ENCODE measurements around the gene ZNF683.

ZNF683 gene

GRCh38 chr1:26384076-26384475 is 11.5 kb upstream of the ZNF683 start:
- DNase-seq = no peak

- DNase-seq = no peak
Measured at GRCh38 chr1:26378879-26379251, 6.3 kb upstream of the ZNF683 start.

- DNase-seq = peak; percentile 99
Measured at GRCh38 chr1:26378088-26378878, 5.7 kb upstream of the ZNF683 start.

GRCh38 chr1:26376050-26376449 is 3.5 kb upstream of the ZNF683 start:
- no peak for DNase-seq

GRCh38 chr1:26375081-26375480 is 2.5 kb upstream of the ZNF683 start:
- peak; percentile 42 for DNase-seq

- peak; percentile 19 for DNase-seq
Measured at GRCh38 chr1:26374361-26374760, 1.8 kb upstream of the ZNF683 start.

- DNase-seq = no peak
Measured at GRCh38 chr1:26373789-26374188, 1.2 kb upstream of the ZNF683 start.

GRCh38 chr1:26373281-26373680 is 731 bp upstream of the ZNF683 start:
- no peak for DNase-seq

GRCh38 chr1:26372039-26372438 is 511 bp downstream of the ZNF683 start:
- peak; percentile 23 for DNase-seq

GRCh38 chr1:26370591-26371382 is 1.8 kb downstream of the ZNF683 start:
- DNase-seq = no peak

- no peak for DNase-seq
Measured at GRCh38 chr1:26368486-26368885, 4.1 kb downstream of the ZNF683 start.

- DNase-seq = no peak
Measured at GRCh38 chr1:26368006-26368405, 4.5 kb downstream of the ZNF683 start.

GRCh38 chr1:26367441-26367840 is 5.1 kb downstream of the ZNF683 start:
- DNase-seq = no peak

GRCh38 chr1:26364956-26365355 is 7.6 kb downstream of the ZNF683 start:
- DNase-seq = no peak

- DNase-seq = peak; percentile 60
Measured at GRCh38 chr1:26363549-26364448, 8.8 kb downstream of the ZNF683 start.

GRCh38 chr1:26362331-26362730 is 10.2 kb downstream of the ZNF683 start:
- no peak for DNase-seq

- no peak for DNase-seq
Measured at GRCh38 chr1:26361605-26362122, 10.9 kb downstream of the ZNF683 start.

- DNase-seq = no peak
Measured at GRCh38 chr1:26360807-26361604, 11.5 kb downstream of the ZNF683 start.

- DNase-seq = no peak
Measured at GRCh38 chr1:26359981-26360806, 12.4 kb downstream of the ZNF683 start.

- no peak for DNase-seq
Measured at GRCh38 chr1:26358411-26359384, 13.9 kb downstream of the ZNF683 start.
